NCI-H1048 (cell line): ENCODE results near the gene TNN.
"Not testable (repeated sequence)": the region's sequence is repeated elsewhere in the genome, so short reads cannot be mapped to it uniquely, and the experiment has no call there.

Source experiments
- DNase-seq: peaks from one replicate; lab custom pipeline; 2025; lab: John Stamatoyannopoulos, UW

TNN gene

GRCh38 chr1:175070818-175071217, 3.2 kb downstream of the TNN start:
- no peak for DNase-seq

- DNase-seq = no peak
Observed at GRCh38 chr1:175071276-175071943, 3.8 kb downstream of the TNN start.

DNA sequence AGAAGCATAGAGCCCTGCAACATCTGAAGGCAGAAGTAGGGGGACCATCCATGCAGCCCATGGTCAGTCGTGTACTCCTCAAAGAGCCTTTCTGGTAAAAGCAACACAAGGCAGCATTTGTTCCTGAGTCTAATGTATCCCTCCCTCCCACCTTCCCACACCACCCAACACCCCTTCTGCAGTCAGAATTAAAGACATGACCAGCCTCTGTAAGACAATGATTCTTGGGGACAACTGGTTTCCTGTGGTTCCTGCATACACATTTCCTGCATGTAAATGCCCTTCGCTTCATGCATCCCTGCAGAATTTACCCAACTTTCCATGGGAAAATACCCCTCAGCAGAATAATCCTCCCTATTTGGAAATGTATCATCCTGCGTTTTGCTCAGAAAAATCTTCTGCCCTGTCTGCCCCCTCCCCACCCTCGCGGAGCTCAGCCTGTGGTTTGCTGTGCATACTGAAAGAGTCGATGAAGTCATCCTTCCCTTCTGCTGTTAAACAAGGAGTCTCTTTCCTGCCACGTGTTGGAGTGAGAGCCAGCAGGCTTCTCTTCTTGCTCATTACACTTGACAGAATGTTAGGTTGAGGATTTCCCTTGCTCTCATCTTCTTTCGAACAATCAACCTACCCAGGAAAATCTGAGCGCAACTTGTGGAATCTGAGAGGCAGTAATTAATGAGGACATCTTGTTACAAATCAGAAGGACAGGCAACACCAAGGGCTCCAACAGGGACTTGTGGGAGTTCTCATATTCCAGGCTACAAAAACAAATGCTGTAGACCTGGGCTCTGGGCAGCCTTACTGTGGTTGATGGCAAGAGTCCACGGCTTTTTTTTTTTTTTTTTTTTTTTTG, 4.7 kb downstream of the TNN start:
- no peak for DNase-seq

- DNase-seq = no peak
Observed at GRCh38 chr1:175073061-175073460, 5.4 kb downstream of the TNN start.

- no peak for DNase-seq
Observed at GRCh38 chr1:175073633-175074032, 6.0 kb downstream of the TNN start.

DNA sequence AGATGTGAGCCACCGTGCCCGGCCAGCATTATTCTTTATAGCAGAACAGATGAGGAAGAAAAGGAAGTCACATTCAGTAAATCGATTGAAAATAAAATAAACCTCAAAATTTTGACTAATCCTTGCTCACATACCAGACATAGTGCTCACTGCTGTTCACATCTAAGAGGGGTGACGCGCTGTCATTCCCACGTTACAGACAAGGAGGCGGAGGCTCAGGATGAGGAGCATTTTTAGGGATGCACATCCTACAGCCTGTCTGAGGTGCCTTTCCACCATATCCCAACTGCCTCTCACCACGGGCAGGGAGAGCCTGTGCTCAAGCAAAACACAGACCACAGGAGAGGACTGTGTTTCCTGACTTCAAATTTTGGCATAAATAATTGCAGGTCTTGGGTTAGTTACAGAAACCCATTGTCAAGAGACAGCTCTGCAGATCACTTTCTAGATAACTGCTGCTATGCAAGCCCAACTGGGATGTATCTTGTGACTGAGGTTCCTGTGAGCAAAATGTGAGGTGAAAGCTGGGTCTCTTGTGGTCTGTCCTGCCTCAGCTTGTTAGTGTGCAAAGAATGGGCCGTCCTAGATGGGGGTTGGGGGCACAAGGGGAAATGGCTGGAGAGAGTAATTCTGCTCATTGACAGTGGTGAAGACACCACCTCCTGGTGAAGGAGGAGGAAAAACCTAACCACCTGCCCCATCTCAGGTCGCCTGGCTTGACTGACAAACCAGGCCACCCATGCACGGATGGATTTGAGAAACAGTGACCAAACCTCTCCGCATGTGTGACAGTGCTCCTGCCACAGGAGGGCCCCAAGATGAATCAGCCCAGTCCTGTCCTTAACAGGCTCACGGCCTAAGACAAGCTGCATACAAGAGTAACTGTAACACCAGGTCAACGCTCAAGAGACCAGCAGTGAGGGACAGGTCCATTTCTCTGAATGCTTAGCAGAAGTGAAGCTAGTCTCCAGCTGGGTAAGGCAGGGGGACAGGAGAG, 8.2 kb downstream of the TNN start:
- DNase-seq = no peak

GRCh38 chr1:175077356-175078030, 9.9 kb downstream of the TNN start:
- DNase-seq = no peak

DNA sequence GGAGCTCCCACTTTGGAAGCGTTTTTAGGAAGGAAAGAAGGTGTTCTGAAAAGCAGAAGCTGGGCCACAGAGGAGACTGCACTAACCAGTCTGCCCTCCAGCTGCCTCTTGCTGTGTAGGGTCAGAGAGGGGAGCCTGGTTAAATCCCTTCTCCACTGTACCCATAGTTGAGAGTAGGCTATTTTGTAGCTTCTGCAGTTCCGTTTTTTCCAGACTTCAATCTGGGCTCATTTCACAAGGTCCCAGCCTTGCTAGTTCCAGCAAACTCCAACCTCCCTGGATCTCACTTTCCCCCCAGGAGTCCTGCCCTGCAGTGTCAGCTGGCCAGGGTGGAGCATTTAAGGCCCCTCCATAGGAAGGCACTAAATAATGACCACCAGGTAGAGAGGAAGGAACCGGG, 11.0 kb downstream of the TNN start:
- DNase-seq = no peak

DNA sequence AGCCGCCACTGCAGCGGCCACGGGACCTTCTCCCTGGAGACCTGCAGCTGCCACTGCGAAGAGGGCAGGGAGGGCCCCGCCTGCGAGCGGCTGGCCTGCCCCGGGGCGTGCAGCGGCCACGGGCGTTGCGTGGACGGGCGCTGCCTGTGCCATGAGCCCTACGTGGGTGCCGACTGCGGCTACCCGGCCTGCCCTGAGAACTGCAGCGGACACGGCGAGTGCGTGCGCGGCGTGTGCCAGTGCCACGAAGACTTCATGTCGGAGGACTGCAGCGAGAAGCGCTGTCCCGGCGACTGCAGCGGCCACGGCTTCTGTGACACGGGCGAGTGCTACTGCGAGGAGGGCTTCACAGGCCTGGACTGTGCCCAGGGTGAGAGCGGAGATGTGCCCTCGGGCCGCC, 11.7 kb downstream of the TNN start:
- no peak for DNase-seq

GRCh38 chr1:175080030-175080429, 12.4 kb downstream of the TNN start:
- DNase-seq = no peak

GRCh38 chr1:175081983-175082382, 14.3 kb downstream of the TNN start:
- DNase-seq = no peak

DNA sequence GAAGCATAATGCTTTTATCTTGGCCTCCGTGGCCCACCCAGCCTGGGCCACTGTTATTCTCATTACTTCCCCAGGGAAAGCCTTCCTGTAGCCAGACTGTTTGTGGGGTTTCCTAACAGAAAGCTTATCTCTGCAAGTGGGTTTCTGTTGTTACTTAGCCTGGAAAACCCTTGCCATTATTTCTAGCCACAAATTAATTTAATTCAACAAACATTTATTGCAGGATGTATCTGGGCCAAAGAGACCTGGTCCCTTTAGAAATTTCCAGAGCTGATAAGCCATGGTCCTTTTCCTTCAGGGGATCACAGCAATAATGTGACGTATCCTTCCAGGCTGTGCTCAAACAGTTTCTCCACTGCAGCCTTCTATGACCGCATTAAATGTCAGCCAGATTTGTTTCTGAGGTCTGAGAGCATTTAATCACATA, 20.9 kb downstream of the TNN start:
- no peak for DNase-seq

DNA sequence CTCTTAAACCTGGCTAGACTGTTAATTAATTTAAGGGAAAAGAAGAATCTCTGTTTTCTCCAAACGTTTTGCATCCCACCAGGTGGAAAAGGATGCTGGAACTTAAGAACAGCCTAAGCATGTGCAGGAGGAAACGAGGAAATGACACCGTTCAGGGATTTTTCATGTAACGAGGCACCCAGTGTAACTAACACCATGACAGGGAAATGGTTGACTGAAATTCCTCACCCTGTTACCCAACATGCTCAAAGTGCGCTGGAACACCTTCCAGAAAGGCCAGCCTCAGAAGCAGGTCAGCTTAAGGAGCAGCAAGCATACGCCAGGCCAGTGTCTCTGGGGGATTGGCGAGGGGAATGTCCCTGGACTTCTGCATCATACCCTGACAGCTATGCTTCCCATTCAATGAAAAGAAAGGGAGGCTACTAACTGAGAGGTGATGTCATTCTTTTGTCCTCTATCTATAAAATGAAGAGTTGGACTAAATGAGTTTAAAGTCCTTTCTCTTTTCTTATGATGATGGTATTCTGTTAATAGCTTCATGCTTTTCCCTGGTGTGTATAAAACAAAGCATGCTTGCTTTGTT, 21.6 kb downstream of the TNN start:
- no peak for DNase-seq

DNA sequence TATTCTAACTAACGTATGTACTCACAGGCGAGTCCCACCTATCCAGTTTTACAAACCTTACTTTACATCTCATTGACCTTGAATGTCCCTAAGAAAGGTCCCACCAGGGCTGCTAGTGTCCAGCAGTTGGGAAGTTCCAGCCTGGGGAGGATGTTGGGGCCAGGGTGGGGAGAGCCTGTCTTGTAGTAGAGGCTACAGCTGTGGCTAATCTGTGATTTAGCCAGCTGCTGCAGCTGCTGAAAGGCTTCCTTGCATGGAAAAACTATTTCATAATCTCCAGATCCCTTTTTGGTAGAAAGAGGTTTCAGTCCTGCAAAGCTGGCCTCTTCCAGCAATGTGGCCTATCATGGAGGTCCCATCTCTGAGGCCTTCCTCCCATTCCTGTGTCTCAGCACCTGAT, 23.1 kb downstream of the TNN start:
- no peak for DNase-seq

GRCh38 chr1:175094626-175095025, 27.0 kb downstream of the TNN start:
- DNase-seq = peak; percentile 93

- DNase-seq = no peak
Observed at GRCh38 chr1:175095069-175095468, 27.4 kb downstream of the TNN start.

DNA sequence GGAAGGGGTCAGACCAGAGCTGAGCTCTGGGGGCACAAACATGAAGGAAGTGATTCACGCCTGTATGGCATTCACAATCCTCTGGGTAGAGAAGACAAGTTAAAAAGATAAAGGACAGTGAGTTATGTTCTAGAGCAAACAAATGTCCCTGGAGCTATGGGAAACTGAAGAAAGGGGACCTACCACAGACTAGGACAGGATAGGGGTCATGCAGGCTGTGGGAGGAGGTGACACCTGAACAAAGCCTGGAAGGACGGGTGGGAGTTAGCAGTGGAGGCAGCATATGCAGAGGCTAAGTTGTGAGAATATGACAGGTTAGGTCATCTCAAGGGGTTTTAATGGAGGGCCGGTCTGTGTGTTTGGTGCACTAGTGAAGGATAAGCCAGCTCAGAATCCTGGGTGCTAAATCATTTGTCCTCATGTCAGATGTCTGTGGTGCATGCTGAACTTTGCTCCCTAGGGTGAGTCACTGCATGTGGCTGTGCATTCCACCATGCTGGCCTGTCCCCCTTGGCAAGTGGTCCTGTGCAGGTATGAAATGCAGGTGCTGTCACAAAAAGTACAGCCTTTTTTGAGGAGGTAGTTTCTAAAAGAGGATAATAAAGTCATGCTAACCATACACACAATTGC, 28.5 kb downstream of the TNN start:
- no peak for DNase-seq

- DNase-seq = no peak
Observed at GRCh38 chr1:175097361-175097760, 29.7 kb downstream of the TNN start.

DNA sequence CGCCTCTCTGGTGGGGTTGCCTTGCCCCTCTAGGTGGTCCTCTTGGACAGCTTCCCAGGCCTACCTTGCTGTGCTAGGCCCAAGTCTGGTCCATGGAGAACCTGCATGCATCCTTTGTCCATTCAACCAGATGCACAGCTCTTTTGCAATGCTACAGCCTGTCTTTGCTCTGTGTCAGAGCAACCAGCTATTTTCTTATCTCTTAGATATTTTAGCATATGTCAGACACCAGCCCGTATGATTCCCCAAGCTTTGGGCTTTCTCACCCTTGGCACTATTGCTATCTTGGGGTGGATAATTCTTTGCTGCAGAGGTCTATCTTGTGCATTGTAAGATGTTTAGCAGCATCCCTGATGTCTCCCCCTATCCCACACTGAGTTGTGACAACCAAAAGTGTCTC, 32.3 kb downstream of the TNN start:
- DNase-seq = no peak

GRCh38 chr1:175102166-175102565, 34.5 kb downstream of the TNN start:
- DNase-seq = not testable (repeated sequence)

DNA sequence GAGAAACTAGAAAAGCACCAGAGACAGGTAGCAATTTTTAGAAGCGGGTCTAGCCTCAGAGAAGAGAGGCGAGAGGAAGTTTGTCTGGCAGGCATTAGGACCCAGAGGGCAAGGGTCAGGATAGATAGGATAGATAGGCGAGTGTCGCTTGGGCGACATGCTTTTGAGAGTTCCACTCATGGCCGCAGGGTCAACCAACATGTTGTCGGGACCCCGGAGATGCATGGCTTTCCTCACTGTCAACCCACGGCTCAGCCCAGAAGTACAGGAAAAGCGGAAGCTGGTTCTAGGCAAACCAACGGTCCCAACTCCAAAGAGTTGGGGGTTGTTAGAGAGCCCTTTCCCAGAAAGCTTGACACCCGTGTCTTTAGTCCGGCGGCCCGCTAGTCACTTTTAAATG, 38.9 kb downstream of the TNN start:
- DNase-seq = not testable (repeated sequence)
